CD4-positive, alpha-beta T cell (primary cell): ENCODE results near the gene GLMN. TPM values are rescaled to one million over a fixed set of nuclear protein-coding genes. Genes with fewer than 3 reads are reported as not detected.

Experiments used
- ATAC-seq: fragments of 200-7000 bp; cut with Tn5 transposase; one replicate; pipeline ENCODE4 v1.10.0; 2022; ENCODE audit warnings: mild to moderate bottlenecking; ENCODE audit not compliant: poor library complexity
- CTCF ChIA-PET: fragments of 350-600 bp; sonication (Branson Sonifier 250); formaldehyde crosslinking; loops from one replicate; lab custom pipeline; 2021; ENCODE audit warnings: antibody characterized with exemption, inconsistent platforms; lab: Charles Lee
- POLR2A ChIA-PET: fragments of 350-600 bp; sonication (Branson Sonifier 250); formaldehyde crosslinking; loops from one replicate; lab custom pipeline; 2021; ENCODE audit warnings: antibody characterized with exemption, inconsistent platforms; lab: Charles Lee
- DNase-seq, 14 experiments: peaks; one replicate each; pipeline ENCODE4 v3.0.0-alpha.2; 2013 to 2020; ENCODE audit warnings: mixed read lengths in 2 of 14
- H3K27ac ChIP-seq, 2 donors: one replicate each; pipeline versions ENCODE4 v1.5.1 to v1.7.0; 2013; ENCODE audit warnings: low read length in 2 of 2, low read depth in 1 of 2, mild to moderate bottlenecking in 1 of 2
- H3K27me3 ChIP-seq, 2 experiments: 1 replicate in 1 of 2; 2 replicates in 1 of 2; pipeline versions ENCODE4 v1.6.1 to v1.7.0; 2013; ENCODE audit warnings: low read length in 2 of 2, control low read depth in 1 of 2, mild to moderate bottlenecking in 1 of 2, moderate library complexity in 1 of 2; ENCODE audit not compliant: insufficient read depth in 2 of 2, control insufficient read depth in 1 of 2
- H3K36me3 ChIP-seq: one replicate; pipeline ENCODE4 v1.6.1; 2013; ENCODE audit warnings: low read length, control low read depth; ENCODE audit not compliant: insufficient read depth
- H3K4me1 ChIP-seq: one replicate; pipeline ENCODE4 v1.6.1; 2013; ENCODE audit warnings: low read length, control low read depth; ENCODE audit not compliant: insufficient read depth
- H3K4me3 ChIP-seq: one replicate; pipeline ENCODE4 v1.5.1; 2013; ENCODE audit warnings: mild to moderate bottlenecking, low read length, moderate library complexity
- H3K9me3 ChIP-seq, 2 experiments: 1 replicate in 1 of 2; 2 replicates in 1 of 2; pipeline versions ENCODE4 v1.6.1 to v1.7.0; 2013; ENCODE audit warnings: low read length in 2 of 2, mild to moderate bottlenecking in 2 of 2, control low read depth in 1 of 2, moderate library complexity in 1 of 2; ENCODE audit not compliant: control insufficient read depth in 1 of 2, insufficient read depth in 1 of 2
- H3K27ac Mint-ChIP-seq: one replicate; pipeline ENCODE4 v1.8.0; 2020; ENCODE audit warnings: mixed read lengths
- H3K27me3 Mint-ChIP-seq: one replicate; pipeline ENCODE4 v1.8.0; 2021; ENCODE audit warnings: mixed read lengths
- H3K36me3 Mint-ChIP-seq: one replicate; pipeline ENCODE4 v1.8.0; 2021; ENCODE audit warnings: low read depth, mixed read lengths
- H3K4me1 Mint-ChIP-seq: one replicate; pipeline ENCODE4 v1.8.0; 2021; ENCODE audit warnings: low read depth, mixed read lengths
- H3K4me3 Mint-ChIP-seq: one replicate; pipeline ENCODE4 v1.8.0; 2020; ENCODE audit warnings: mild to moderate bottlenecking, mixed read lengths
- H3K9me3 Mint-ChIP-seq: one replicate; pipeline ENCODE4 v1.8.0; 2020; ENCODE audit warnings: mixed read lengths
- intact Hi-C, 2 experiments: fragments of 100-400 bp; cut with DNase I in 1 of 2; cut with micrococcal nuclease in 1 of 2; formaldehyde crosslinking; loops; one replicate each; pipeline versions ENCODE4 v1.15.1 to v1.9.0; 2023 to 2025; cut with DNase I, micrococcal nuclease
- total RNA-seq, 174 experiments: library from RNA in 2 of 174; stranded (reverse) in 2 of 174; gene quantifications; one replicate each; pipeline ENCODE4 v1.2.3 and lab custom pipeline; 2021 to 2026
- TF ChIP-seq, protein P1 (sequence below): fragments of 200-600 bp; IDR thresholded peaks from one replicate; pipeline ENCODE4 v1.8.0; 2022; ENCODE audit warnings: antibody characterized with exemption, mild to moderate bottlenecking

The GLMN gene
- total RNA-seq, 2 experiments from 2014 or later = 7.7 to 11.7 TPM

DNA sequence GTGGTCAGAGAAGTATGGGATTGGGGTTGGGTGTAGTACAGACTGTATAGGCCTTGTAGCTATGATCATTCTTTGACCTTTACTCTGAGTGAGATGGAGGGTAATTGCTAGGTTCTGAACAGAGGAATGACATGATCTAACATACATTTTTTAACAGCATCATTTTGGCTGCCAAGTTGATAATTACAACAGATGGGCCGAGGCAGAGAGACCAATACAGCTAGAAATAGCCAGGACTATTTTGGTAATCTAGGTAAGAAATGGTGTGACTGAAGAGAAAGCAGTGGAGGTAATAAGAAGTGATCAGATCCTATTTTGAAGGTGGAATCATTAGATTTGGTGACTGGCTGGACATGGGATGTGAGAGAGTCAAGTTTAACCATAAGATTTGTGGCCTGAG lies 43.6 kb upstream of the GLMN start:
- DNase-seq (no peak), ATAC-seq (no peak)
- peaks cover 17% of the 10 kb centered on the region for H3K36me3 ChIP-seq
- ChIA-PET POLR2A (no interaction called here), CTCF (interaction anchor here (0.5 kb wide), 1 partner anchor 50 kb away, joined by 3 read pairs; no protein-coding TSS in a partner anchor)
- Mint-ChIP-seq H3K4me1 (peaks cover 6% of the 10 kb centered on the region), H3K4me3 (no peak overlapping the region), H3K9me3 (no peaks in the 10 kb centered on the region), H3K27ac (no peak overlapping the region), H3K27me3 (no peaks in the 10 kb centered on the region), H3K36me3 (peaks cover 64% of the 10 kb centered on the region)
- no peaks in the 10 kb centered on the region for H3K4me1 ChIP-seq
- TF ChIP-seq, protein P1, sequence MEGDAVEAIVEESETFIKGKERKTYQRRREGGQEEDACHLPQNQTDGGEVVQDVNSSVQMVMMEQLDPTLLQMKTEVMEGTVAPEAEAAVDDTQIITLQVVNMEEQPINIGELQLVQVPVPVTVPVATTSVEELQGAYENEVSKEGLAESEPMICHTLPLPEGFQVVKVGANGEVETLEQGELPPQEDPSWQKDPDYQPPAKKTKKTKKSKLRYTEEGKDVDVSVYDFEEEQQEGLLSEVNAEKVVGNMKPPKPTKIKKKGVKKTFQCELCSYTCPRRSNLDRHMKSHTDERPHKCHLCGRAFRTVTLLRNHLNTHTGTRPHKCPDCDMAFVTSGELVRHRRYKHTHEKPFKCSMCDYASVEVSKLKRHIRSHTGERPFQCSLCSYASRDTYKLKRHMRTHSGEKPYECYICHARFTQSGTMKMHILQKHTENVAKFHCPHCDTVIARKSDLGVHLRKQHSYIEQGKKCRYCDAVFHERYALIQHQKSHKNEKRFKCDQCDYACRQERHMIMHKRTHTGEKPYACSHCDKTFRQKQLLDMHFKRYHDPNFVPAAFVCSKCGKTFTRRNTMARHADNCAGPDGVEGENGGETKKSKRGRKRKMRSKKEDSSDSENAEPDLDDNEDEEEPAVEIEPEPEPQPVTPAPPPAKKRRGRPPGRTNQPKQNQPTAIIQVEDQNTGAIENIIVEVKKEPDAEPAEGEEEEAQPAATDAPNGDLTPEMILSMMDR = no peak
- H3K27me3 ChIP-seq = no peaks in the 10 kb centered on the region
- no peak overlapping the region for H3K4me3 ChIP-seq
- H3K27ac ChIP-seq = no peak overlapping the region
- intact Hi-C loops = no loop called here
- H3K9me3 ChIP-seq = no peaks in the 10 kb centered on the region

DNA sequence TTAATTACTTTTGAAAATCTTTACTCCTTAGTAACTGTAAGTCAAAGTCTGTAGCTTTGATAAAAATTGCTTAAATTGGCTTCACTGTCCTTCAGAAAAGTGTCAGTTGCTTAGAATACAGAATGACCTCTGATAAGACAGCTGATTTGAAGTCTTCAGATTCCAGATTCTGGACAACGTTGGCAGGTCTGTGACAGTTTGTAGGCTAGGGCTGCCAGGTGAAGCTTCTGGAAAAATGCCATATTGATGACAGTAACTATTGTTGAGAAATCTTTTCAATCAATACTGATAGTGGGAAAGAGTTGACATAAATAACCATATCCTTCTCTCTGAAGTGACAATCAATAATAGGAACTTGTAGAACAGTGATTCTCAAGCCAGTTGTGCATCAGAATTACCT lies 41.4 kb upstream of the GLMN start:
- Mint-ChIP-seq H3K27me3 (no peaks in the 10 kb centered on the region), H3K4me3 (no peak overlapping the region), H3K36me3 (peaks cover 58% of the 10 kb centered on the region), H3K27ac (no peak overlapping the region), H3K4me1 (no peaks in the 10 kb centered on the region), H3K9me3 (no peaks in the 10 kb centered on the region)
- intact Hi-C loops = no loop called here
- no peak overlapping the region for H3K27ac ChIP-seq
- ChIA-PET POLR2A (no interaction called here), CTCF (no interaction called here)
- TF ChIP-seq, protein P1 = no peak
- H3K4me3 ChIP-seq = no peak overlapping the region
- no peaks in the 10 kb centered on the region for H3K9me3 ChIP-seq
- H3K27me3 ChIP-seq = no peaks in the 10 kb centered on the region
- ATAC-seq (no peak), DNase-seq (no peak)
- H3K4me1 ChIP-seq = no peaks in the 10 kb centered on the region
- peaks cover 16% of the 10 kb centered on the region for H3K36me3 ChIP-seq

DNA sequence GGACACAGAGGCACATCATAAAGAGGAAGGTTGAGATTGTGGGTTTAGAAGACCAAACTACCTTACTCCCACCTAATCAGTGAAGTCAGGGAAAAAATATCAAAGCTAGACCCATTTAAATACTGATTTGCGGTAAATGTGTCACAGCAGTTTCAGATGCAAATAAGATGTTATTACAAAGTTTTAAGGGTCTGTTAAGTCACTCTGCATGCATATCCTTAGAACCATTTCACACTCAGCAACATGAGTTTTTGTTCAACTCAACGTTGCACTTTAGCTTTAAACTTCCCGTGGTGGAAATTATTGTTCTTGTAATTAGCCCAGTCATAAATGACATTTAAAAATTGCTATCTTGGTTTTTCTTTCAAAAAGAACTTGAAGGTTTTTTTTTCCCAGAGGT lies 34.9 kb upstream of the GLMN start:
- Mint-ChIP-seq H3K4me3 (no peak overlapping the region), H3K4me1 (peaks cover 17% of the 10 kb centered on the region), H3K27ac (no peak overlapping the region), H3K9me3 (no peaks in the 10 kb centered on the region), H3K27me3 (no peaks in the 10 kb centered on the region), H3K36me3 (peaks cover 62% of the 10 kb centered on the region)
- TF ChIP-seq, protein P1 = no peak
- peaks cover 19% of the 10 kb centered on the region for H3K36me3 ChIP-seq
- H3K27ac ChIP-seq = no peak overlapping the region
- H3K27me3 ChIP-seq = no peaks in the 10 kb centered on the region
- no peaks in the 10 kb centered on the region for H3K4me1 ChIP-seq
- H3K9me3 ChIP-seq = peaks cover 1 to 4% of the 10 kb centered on the region in 2 experiments
- intact Hi-C loops = no loop called here
- no peak for ATAC-seq
- no peak overlapping the region for H3K4me3 ChIP-seq
- DNase-seq = no peak
- ChIA-PET POLR2A (no interaction called here), CTCF (no interaction called here)
